HG02973 (cell line): ENCODE measurements around the gene ATP6AP1.
"Not testable (repeated sequence)": the region's sequence is repeated elsewhere in the genome, so short reads cannot be mapped to it uniquely, and the experiment has no call there.

Experiments used
- ATAC-seq: cut with Tn5 transposase; IDR thresholded peaks from one replicate; pipeline ENCODE4 v1.9.1; 2021; ENCODE audit warnings: moderate library complexity; ENCODE audit not compliant: unreplicated experiment

ATP6AP1 gene

GRCh38 chrX:154398668-154399526 lies 29.6 kb upstream of the ATP6AP1 start:
- peak; percentile 19 for ATAC-seq

GRCh38 chrX:154399527-154400368 lies 28.7 kb upstream of the ATP6AP1 start:
- ATAC-seq, result no peak

GRCh38 chrX:154400369-154400817 lies 28.1 kb upstream of the ATP6AP1 start:
- not testable (repeated sequence) for ATAC-seq

GRCh38 chrX:154401045-154401799 lies 27.3 kb upstream of the ATP6AP1 start:
- ATAC-seq, result no peak

- ATAC-seq, result no peak
Observed at GRCh38 chrX:154401918-154402621, 26.4 kb upstream of the ATP6AP1 start.

- no peak for ATAC-seq
Observed at GRCh38 chrX:154402622-154403127, 25.8 kb upstream of the ATP6AP1 start.

- ATAC-seq, result no peak
Observed at GRCh38 chrX:154403192-154403591, 25.3 kb upstream of the ATP6AP1 start.

GRCh38 chrX:154403858-154404257 lies 24.6 kb upstream of the ATP6AP1 start:
- no peak for ATAC-seq

- ATAC-seq, result no peak
Observed at GRCh38 chrX:154404625-154405192, 23.8 kb upstream of the ATP6AP1 start.

GRCh38 chrX:154408659-154409221 lies 19.7 kb upstream of the ATP6AP1 start:
- no peak for ATAC-seq

- ATAC-seq, result no peak
Observed at GRCh38 chrX:154409222-154409871, 19.1 kb upstream of the ATP6AP1 start, which contains the start of gene DNASE1L1. DNASE1L1 (minus strand) TSS chrX:154409254; CDS start chrX:154405568, 3,686 bp downstream.

GRCh38 chrX:154411981-154412340 lies 16.5 kb upstream of the ATP6AP1 start:
- ATAC-seq, result no peak

- no peak for ATAC-seq
Observed at GRCh38 chrX:154412468-154412867, 16.0 kb upstream of the ATP6AP1 start.

GRCh38 chrX:154413142-154413541 lies 15.3 kb upstream of the ATP6AP1 start:
- no peak for ATAC-seq

- ATAC-seq, result no peak
Observed at GRCh38 chrX:154417157-154417556, 11.3 kb upstream of the ATP6AP1 start.

GRCh38 chrX:154419189-154419588 lies 9.3 kb upstream of the ATP6AP1 start:
- no peak for ATAC-seq

GRCh38 chrX:154419688-154420401 lies 8.6 kb upstream of the ATP6AP1 start:
- ATAC-seq, result no peak

- ATAC-seq, result no peak
Observed at GRCh38 chrX:154420402-154420756, 8.1 kb upstream of the ATP6AP1 start.
